Type B pancreatic cell (in vitro differentiated cells): ENCODE measurements around the gene CAMK2N1. TPM values are rescaled to one million over a fixed set of nuclear protein-coding genes. Genes with fewer than 3 reads are reported as not detected.

Source experiments
- DNase-seq: peaks from one replicate; pipeline ENCODE4 v3.0.0; 2021; ENCODE audit warnings: mixed read lengths; ENCODE audit not compliant: unreplicated experiment; ENCODE audit errors: extremely low spot score
- H3K27ac Mint-ChIP-seq: 2 replicates; pipeline ENCODE4 v1.8.0; 2021; ENCODE audit warnings: mild to moderate bottlenecking, mixed read lengths
- H3K27me3 Mint-ChIP-seq: 2 replicates; pipeline ENCODE4 v1.8.0; 2021; ENCODE audit warnings: mixed read lengths
- H3K36me3 Mint-ChIP-seq: 2 replicates; pipeline ENCODE4 v1.8.0; 2021; ENCODE audit warnings: mixed read lengths
- H3K4me1 Mint-ChIP-seq: one replicate; pipeline ENCODE4 v1.8.0; 2021; ENCODE audit warnings: mixed read lengths; ENCODE audit not compliant: unreplicated experiment
- H3K4me3 Mint-ChIP-seq: 2 replicates; pipeline ENCODE4 v1.8.0; 2021; ENCODE audit warnings: mild to moderate bottlenecking, mixed read lengths
- H3K9me3 Mint-ChIP-seq: 2 replicates; pipeline ENCODE4 v1.8.0; 2021; ENCODE audit warnings: mixed read lengths
- CTCF ChIP-seq: fragments of 200-600 bp; sonication (generic); conservative IDR thresholded peaks from 2 replicates; pipeline ENCODE4 v1.5.0; 2021; ENCODE audit warnings: antibody characterized with exemption, mild to moderate bottlenecking
- total RNA-seq: library from RNA; stranded (reverse); gene quantifications from 2 replicates; pipeline ENCODE4 v1.2.1, GENCODE V29; 2021; ENCODE audit warnings: low replicate concordance

CAMK2N1 gene
- total RNA-seq, 1 donor from 2014 or later, result 28.9 TPM

- TF ChIP-seq CTCF, result no peak
- H3K27me3 Mint-ChIP-seq, result peaks cover 15% of the 10 kb centered on the region
- H3K27ac Mint-ChIP-seq, result peak overlapping the region; percentile 51
- no peaks in the 10 kb centered on the region for H3K36me3 Mint-ChIP-seq
- H3K9me3 Mint-ChIP-seq, result no peaks in the 10 kb centered on the region
- no peak for DNase-seq
- H3K4me3 Mint-ChIP-seq, result peak overlapping the region; percentile 89
- peaks cover 4% of the 10 kb centered on the region for H3K4me1 Mint-ChIP-seq
Measured at GRCh38 chr1:20508411-20508771, 22.4 kb upstream of the CAMK2N1 start.

GRCh38 chr1:20507564-20508410 lies 21.8 kb upstream of the CAMK2N1 start, which contains the start of gene MUL1:
TSS of gene MUL1 (minus strand) at chr1:20508151. CDS start at chr1:20508024, 127 bp downstream.
- Mint-ChIP-seq H3K9me3 (no peaks in the 10 kb centered on the region), H3K27ac (peak within 1 kb of the TSS; percentile 51), H3K4me3 (peak within 1 kb of the TSS; percentile 89), H3K27me3 (peaks cover 11% of the 10 kb centered on the region), H3K4me1 (peaks cover 4% of the 10 kb centered on the region), H3K36me3 (no peaks in the 10 kb centered on the region)
- peak; percentile 95 for DNase-seq
- no peak for TF ChIP-seq CTCF

- Mint-ChIP-seq H3K4me3 (peak overlapping the region; percentile 89), H3K27me3 (peaks cover 11% of the 10 kb centered on the region), H3K27ac (peak overlapping the region; percentile 51), H3K4me1 (peaks cover 4% of the 10 kb centered on the region), H3K9me3 (no peaks in the 10 kb centered on the region), H3K36me3 (no peaks in the 10 kb centered on the region)
- TF ChIP-seq CTCF, result no peak
- DNase-seq, result no peak
Measured at GRCh38 chr1:20507248-20507563, 21.2 kb upstream of the CAMK2N1 start.

GRCh38 chr1:20505488-20505887 lies 19.5 kb upstream of the CAMK2N1 start:
- Mint-ChIP-seq H3K4me1 (peaks cover 4% of the 10 kb centered on the region), H3K36me3 (no peaks in the 10 kb centered on the region), H3K9me3 (no peaks in the 10 kb centered on the region), H3K27me3 (no peaks in the 10 kb centered on the region), H3K27ac (no peak overlapping the region), H3K4me3 (peak overlapping the region; percentile 39)
- no peak for TF ChIP-seq CTCF
- no peak for DNase-seq

- no peak for TF ChIP-seq CTCF
- Mint-ChIP-seq H3K4me1 (peaks cover 3% of the 10 kb centered on the region), H3K36me3 (no peaks in the 10 kb centered on the region), H3K27ac (no peak overlapping the region), H3K4me3 (no peak overlapping the region), H3K9me3 (no peaks in the 10 kb centered on the region), H3K27me3 (no peaks in the 10 kb centered on the region)
- DNase-seq, result no peak
Measured at GRCh38 chr1:20500716-20501115, 14.7 kb upstream of the CAMK2N1 start.
